Stimulated activated CD8-positive, alpha-beta memory T cell treated with anti-CD3 and anti-CD28 coated beads, Interleukin-2, amount 100 ng/mL, for 1 hour (primary cell): ENCODE measurements around the gene TCP11L1.
"Not testable (repeated sequence)": the region's sequence is repeated elsewhere in the genome, so short reads cannot be mapped to it uniquely, and the experiment has no call there.

ENCODE experiments used
- DNase-seq, 2 donors: peaks; one replicate each; pipeline ENCODE4 v3.0.0-alpha.2; 2020; ENCODE audit warnings: low read depth in 2 of 2

Gene TCP11L1

DNA sequence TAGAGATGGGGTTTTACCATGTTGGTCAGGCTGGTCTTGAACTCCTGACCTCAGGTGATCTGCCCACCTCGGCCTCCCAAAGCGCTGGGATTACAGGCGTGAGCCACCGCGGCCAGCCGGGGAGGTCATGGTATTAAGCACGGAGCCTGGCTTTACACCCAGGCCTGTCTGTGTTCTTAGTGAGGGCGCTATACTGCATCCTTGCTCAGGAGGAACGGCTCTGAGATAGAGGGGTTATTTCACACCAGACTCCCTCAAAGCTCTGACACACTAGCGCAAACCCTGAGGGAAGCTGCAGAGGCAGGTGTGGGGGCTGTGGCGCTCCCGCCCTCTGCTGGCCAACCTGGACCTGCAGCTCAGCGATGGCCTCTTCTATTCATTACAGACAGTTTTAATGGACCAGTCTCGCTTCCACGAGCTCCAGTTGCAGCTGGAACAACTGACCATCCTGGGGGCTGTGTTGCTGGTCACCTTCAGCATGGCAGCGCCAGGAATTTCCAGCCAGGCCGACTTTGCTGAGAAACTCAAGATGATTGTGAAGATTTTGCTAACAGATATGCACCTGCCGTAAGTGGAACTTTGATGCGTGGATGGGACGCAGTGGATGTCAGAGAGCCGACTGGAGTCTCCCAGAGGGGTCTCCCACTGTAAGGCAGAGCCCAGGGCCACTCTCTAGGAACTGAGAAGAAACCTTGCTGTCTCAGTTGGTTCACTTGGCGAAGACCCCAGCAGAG, 26.2 kb downstream of the TCP11L1 start:
- peak; percentile 45 to 53 for DNase-seq

DNA sequence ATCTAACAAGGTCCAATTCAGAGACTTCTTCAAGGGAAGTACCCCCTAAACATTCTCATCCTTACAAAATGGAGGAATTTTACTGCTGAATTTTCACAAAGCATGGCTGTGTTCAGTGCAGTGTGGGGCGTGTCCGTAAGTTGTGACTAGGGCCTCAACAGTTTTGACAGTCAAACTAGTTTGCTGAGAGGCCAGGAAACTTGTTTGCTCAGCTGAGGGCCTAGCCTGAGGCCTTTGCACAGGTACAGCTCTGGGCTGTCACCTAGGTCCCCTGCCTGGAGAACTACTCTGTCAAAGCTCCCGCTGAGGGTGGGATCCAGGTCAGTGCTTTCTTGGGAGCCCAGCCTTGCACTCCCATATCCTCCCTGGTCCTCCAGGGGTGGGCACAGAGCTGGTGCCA, 27.9 kb downstream of the TCP11L1 start:
- no peak for DNase-seq

DNA sequence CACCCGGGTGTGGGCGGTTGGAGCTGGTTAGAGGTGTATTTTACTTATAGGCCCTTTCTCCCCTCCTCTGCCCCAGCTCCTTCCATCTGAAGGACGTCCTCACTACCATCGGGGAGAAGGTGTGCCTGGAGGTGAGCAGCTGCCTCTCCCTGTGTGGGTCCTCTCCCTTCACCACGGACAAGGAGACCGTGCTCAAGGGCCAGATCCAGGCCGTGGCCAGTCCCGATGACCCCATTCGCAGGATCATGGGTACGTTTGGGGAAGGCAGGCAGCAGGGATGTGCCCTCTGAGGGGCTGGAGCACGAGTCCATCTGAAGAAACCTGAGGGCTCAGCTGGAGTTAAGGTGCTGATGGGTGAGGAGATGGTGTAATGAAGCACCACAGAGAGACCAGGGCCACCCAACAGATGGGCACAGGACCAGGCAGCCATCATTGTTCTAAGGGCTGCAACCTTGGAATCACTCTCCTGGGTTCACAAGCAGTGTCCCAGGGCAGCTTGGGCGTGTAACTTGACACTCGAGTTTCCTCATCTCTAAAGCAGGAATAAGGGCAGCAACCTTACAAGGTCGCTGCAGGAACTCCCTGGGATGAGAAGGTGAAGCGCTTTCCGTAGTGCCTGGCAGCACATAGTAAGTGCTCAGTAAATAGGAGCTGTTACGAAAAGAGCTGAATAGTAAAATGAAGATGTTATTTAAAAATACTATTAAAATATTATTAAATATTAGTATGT, 29.4 kb downstream of the TCP11L1 start:
- no peak for DNase-seq

DNA sequence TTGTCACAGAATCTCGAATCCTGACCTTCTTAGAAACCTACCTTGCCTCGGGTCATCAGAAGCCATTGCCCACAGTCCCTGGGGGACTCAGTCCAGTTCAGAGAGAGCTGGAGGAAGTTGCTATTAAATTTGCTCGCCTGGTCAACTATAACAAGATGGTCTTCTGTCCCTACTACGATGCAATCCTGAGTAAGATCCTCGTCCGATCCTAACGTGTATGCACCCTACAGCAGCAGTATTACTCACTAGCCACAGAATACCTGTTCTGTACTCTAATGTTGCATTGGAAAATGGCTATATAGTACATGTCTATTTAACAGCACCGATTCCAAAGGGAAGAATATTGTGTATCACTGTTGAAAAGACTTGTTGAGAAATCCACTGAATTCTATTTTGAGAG, 33.1 kb downstream of the TCP11L1 start:
- no peak for DNase-seq

DNA sequence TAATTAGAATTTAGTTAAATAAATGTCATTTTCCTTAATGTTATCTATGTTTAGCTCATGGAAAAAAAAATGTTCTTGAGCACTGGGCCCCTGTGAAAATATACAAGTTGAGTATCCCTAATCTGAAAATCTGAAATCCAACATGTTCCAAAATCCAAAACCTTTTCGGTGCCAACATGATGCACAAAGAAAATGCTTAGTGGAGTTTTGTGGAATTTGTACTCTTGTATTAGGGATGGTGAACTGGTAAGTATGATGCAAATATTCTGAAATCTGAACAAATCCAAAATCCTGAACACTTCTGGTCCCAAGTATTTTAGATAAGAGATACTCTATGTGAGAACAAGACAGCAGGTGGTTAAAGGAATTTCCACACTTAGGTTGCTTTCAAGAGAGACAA, 44.5 kb downstream of the TCP11L1 start:
- DNase-seq, result no peak

DNA sequence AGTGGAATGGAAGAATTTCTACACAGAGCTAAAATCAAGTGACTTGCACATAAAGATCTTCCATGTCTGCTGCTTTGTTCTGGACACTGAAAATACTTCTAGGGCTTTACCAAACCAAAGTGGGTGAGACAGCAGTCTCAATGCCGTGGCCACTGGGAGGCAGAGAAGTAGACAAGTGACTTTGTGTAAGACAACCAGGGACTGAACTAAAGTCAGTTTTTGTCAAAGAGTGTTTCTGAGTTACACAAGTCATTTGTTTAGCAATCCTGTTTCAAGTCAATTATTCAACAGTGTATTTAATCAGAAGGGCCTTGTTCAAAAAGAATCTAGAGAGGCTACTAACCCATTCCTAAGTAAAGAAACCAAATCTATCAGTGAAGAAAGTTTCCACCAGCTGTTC, 46.6 kb downstream of the TCP11L1 start:
- DNase-seq, result no peak

DNA sequence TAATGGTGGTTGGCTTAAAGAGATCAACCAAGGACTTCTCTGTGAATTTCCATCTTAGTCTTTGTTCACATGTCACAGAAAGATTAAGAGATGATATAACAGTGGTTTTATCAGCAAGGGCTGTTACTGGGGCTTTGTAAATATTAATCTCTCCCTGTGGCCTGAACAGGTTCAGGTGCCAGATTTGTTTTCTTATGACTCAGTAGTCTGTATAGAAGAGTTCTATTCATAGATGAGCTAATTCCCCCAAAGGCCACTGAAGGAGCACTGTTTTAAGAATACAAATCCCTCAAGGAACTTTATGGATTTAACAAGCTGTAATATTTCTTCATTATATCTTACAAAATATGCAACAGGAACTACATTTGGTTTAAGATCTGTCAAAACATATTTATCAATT, 50.4 kb downstream of the TCP11L1 start:
- DNase-seq, result no peak

DNA sequence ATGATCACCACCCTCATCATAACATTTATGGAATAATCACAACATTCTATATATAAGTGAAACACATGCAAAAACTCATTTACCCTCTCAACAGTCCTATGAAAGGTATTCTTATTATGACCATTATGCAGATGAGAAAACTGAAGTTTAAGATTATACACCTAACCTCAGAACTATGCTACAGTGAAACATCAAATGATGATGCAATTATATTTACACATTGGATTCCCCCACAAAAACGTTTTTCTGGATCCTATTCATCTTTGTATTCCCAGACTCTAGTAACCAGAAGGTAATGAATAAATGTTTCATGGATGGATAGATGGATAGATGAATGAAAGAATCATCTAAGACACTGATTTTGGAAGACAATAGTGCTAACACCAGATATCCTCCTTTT, 54.8 kb downstream of the TCP11L1 start:
- DNase-seq, result no peak

DNA sequence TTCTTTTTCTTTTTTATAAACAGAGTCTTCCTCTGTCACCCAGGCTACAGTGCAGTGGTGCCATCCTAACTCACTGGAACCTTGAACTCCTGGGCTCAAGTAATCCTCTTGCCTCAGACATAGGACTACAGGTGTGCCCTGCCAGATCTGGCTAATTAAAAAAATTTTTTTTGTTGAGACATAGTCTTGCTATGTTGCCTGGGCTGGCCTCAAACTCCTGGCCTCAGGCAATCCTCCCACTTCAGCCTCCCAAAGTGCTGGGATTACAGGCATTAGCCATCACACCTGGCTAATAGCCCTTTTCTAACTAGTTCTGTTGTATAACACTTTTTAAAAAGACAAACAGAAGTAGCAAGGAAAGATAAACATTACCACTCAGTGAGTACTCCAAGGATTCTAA, 64.5 kb downstream of the TCP11L1 start:
- no peak for DNase-seq

DNA sequence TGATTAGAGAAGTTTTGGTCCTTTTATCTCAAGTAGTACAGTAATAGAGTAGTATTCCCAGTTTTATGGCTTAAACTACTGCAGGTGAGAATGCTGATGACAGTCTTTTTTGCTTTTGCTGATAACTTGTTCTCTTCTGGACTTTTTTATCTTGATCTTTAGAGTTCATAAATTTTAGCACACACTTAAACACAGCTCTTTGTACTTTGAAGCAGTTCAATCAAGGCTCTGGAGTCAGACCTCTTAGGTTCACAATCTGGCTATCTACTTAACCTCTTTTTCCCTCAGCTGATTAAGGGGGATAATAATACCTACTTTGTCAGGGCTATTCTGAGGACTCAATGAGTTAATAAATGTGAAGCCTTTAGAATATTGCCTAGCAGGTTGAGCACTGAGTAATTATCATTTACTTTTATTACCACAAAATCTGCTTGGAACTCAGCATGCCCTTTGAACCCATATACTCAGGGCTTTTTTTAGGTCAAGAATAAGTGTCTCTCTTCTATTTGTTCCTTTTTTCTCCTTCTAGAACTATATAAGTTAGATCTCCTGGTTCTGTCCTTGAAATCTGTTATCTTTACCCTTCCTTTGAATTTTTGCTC, 70.0 kb downstream of the TCP11L1 start:
- DNase-seq, result no peak

DNA sequence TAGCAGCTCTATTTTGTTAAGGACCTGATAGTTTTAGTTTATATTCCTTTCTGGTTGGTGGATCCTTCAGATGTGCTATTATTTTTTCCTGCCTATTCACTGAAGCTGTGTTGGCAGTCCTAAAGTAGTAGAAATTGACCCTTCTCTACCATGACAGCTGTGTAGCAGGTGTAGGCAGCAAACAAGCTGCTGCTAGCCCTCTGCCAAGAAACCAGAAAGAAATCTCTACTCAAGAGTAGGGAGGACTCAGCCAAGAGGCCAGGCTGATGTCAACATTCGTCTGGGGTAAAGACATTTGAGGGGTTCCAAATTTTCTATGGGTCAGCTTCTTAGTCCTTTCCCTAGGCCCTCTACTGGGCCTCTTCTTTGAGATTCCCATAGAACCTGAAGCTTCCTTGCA, 70.7 kb downstream of the TCP11L1 start:
- no peak for DNase-seq

DNA sequence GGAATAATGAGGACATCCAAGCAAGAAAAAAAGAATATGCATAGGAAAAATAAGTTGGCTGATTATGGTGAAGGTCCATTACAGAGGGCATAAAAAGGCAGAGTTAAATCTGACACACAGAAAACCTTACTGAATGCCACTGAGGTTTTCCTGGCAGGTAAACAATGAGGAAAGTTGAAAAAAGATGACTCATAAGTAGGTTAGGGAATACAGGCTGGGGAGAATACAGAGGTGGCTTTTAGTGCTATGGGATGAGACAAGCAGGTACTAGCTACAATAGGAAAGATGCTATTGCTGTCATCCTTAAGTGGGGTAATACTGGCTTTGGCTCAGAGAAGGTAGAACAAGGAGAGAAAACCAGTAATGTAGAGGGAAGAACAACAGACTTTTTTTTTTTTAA, 77.2 kb downstream of the TCP11L1 start:
- no peak for DNase-seq

DNA sequence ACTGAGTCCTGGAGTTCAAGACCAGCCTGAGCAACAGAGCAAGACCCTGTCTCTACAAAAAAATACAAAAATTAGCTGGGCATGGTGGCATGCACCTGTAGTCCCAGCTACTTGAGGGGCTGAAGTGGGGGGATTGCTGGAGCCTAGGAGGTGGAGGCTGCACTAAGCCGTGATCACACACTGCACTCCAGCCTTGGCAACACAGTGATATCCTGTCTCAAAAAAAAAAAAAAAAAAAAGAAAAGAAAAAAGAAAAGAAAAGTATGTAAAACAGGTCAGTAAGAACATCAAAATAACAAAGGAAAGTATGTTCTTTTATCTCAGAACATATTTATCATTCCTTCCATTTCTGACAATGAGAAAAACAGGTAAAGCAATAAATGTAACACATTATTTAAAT, 83.3 kb downstream of the TCP11L1 start:
- not testable (repeated sequence) for DNase-seq
